Endothelial cell of umbilical vein (primary cell): ENCODE results near the gene LRRC34. TPM values are rescaled to one million over a fixed set of nuclear protein-coding genes. Genes with fewer than 3 reads are reported as not detected.

Source experiments
- BruUV-seq: library from RNA; stranded (reverse); fragments of 400-500 nt; replicated peaks from 2 replicates; lab custom pipeline; 2021; lab: Mats Ljungman, UMichigan
- CTCF ChIA-PET: fragments of 300-600, 350-600 bp; sonication (Branson Sonifier 250); formaldehyde crosslinking; loops from one replicate; lab custom pipeline; 2021; ENCODE audit warnings: antibody characterized with exemption, inconsistent platforms; lab: Charles Lee
- POLR2A ChIA-PET: fragments of 300-600, 350-600 bp; sonication (Branson Sonifier 250); formaldehyde crosslinking; loops from one replicate; lab custom pipeline; 2021; ENCODE audit warnings: antibody characterized with exemption, inconsistent platforms; lab: Charles Lee
- DNase-seq: peaks from one replicate; pipeline ENCODE4 v3.0.0-alpha.2; 2011; ENCODE audit warnings: low read depth, low spot score
- FAIRE-seq: peaks from 2 replicates; lab custom pipeline; 2011; peaks lifted over from hg19 to GRCh38; lab: Jason Lieb, UNC
- H2AFZ ChIP-seq: 2 replicates; pipeline ENCODE4 v1.6.0; 2012; ENCODE audit warnings: low read depth, low read length, control low read depth, inconsistent platforms
- H3K27ac ChIP-seq: 2 replicates; pipeline ENCODE4 v1.5.1; 2011; ENCODE audit warnings: low read depth, mild to moderate bottlenecking, control low read depth, low read length, moderate library complexity; ENCODE audit not compliant: insufficient read depth
- H3K27me3 ChIP-seq, 2 experiments: 2 replicates each; pipeline versions ENCODE4 v1.6.0 to v1.6.1; 2011; ENCODE audit warnings: low read length in 2 of 2, mixed read lengths in 1 of 2; ENCODE audit not compliant: control insufficient read depth in 2 of 2, insufficient read depth in 2 of 2
- H3K36me3 ChIP-seq, 2 experiments: 2 replicates in 1 of 2; 3 replicates in 1 of 2; pipeline ENCODE4 v1.5.1; 2011; ENCODE audit warnings: low read length in 2 of 2, mild to moderate bottlenecking in 1 of 2, moderate library complexity in 1 of 2; ENCODE audit not compliant: control insufficient read depth in 2 of 2, insufficient read depth in 2 of 2; ENCODE audit errors: extremely low read depth in 1 of 2
- H3K4me1 ChIP-seq: 3 replicates; pipeline ENCODE4 v1.5.1; 2011; ENCODE audit warnings: mild to moderate bottlenecking, low read length; ENCODE audit not compliant: control insufficient read depth, insufficient read depth; ENCODE audit errors: extremely low read depth
- H3K4me2 ChIP-seq: 2 replicates; pipeline ENCODE4 v1.6.1; 2011; ENCODE audit warnings: low read length, control low read depth, mixed read lengths; ENCODE audit not compliant: insufficient read depth
- H3K4me3 ChIP-seq, 3 experiments: fragments of 200-600 bp in 1 of 3; sonication (generic), shearing (Covaris generic) in 1 of 3; replicated peaks in 1 of 3; 2 replicates each; pipeline ENCODE4 v1.5.1; 2011 to 2016; ENCODE audit warnings: control low read depth in 3 of 3, low read length in 3 of 3, mild to moderate bottlenecking in 2 of 3, inconsistent platforms in 1 of 3, low read depth in 1 of 3, moderate library complexity in 1 of 3; ENCODE audit not compliant: insufficient read depth in 1 of 3
- H3K79me2 ChIP-seq: 2 replicates; pipeline ENCODE4 v1.6.0; 2012; ENCODE audit warnings: low read length, inconsistent platforms; ENCODE audit not compliant: control insufficient read depth, insufficient read depth
- H3K9ac ChIP-seq: replicated peaks from 2 replicates; pipeline ENCODE3; 2011; ENCODE audit warnings: low read length, control low read depth; ENCODE audit not compliant: insufficient read depth; ENCODE audit errors: extremely low read depth
- H3K9me1 ChIP-seq: replicated peaks from 3 replicates; pipeline ENCODE4 v1.6.0; 2011; ENCODE audit warnings: mild to moderate bottlenecking, low read length; ENCODE audit not compliant: control insufficient read depth, insufficient read depth; ENCODE audit errors: extremely low read depth
- H3K9me3 ChIP-seq: replicated peaks from 2 replicates; pipeline ENCODE4 v1.5.1; 2012; ENCODE audit warnings: low read length, inconsistent platforms; ENCODE audit not compliant: control insufficient read depth, insufficient read depth
- H4K20me1 ChIP-seq: replicated peaks from 2 replicates; pipeline ENCODE3; 2011; ENCODE audit warnings: mild to moderate bottlenecking, low read length; ENCODE audit not compliant: control insufficient read depth, insufficient read depth; ENCODE audit errors: extremely low read depth
- EZH2 ChIP-seq: IDR thresholded peaks from 2 replicates; pipeline ENCODE4 v1.6.1; 2012; ENCODE audit warnings: borderline replicate concordance, low read depth, mild to moderate bottlenecking, moderate library complexity, low read length, inconsistent platforms; ENCODE audit not compliant: severe bottlenecking
- FOS ChIP-seq: IDR thresholded peaks from 2 replicates; pipeline ENCODE4 v1.6.1; 2011; ENCODE audit warnings: mild to moderate bottlenecking, low read length, moderate library complexity, borderline replicate concordance; ENCODE audit not compliant: insufficient read depth
- GATA2 ChIP-seq: IDR thresholded peaks from 2 replicates; pipeline ENCODE4 v1.7.0; 2011; ENCODE audit warnings: low read depth, mild to moderate bottlenecking, moderate library complexity, mixed read lengths, low read length; ENCODE audit not compliant: insufficient read length, insufficient read depth
- JUN ChIP-seq: IDR thresholded peaks from 2 replicates; pipeline ENCODE4 v1.6.1; 2011; ENCODE audit warnings: borderline replicate concordance, low read depth; ENCODE audit not compliant: insufficient read length, insufficient read depth
- MYC ChIP-seq: IDR thresholded peaks from one replicate; pipeline ENCODE4 v1.6.1; 2011; ENCODE audit warnings: mild to moderate bottlenecking, low read depth, low read length
- POLR2A ChIP-seq: IDR thresholded peaks from 2 replicates; pipeline ENCODE4 v1.6.1; 2012; ENCODE audit warnings: low read depth, mild to moderate bottlenecking, control low read depth, low read length
- POLR2AphosphoS5 ChIP-seq: IDR thresholded peaks from 2 replicates; pipeline ENCODE4 v1.6.1; 2012; ENCODE audit warnings: low read depth, mild to moderate bottlenecking, control low read depth, low read length, moderate library complexity; ENCODE audit not compliant: insufficient read depth
- dilution Hi-C: fragments of 300-500 bp; cut with MboI; formaldehyde crosslinking; loops from one replicate; pipeline ENCODE4 v1.15.0; 2019; ENCODE audit warnings: low sequenced_read_pairs; ENCODE audit not compliant: extremely low pct_ligation_motif_present
- intact Hi-C: fragments of 100-400 bp; cut with micrococcal nuclease; formaldehyde crosslinking; loops from one replicate; pipeline ENCODE4 v1.10.0; 2022
- polyA plus RNA-seq, 4 experiments: library from polyadenylated mRNA; depleted of rRNA in 3 of 4; stranded (reverse) in 3 of 4; unstranded in 1 of 4; fragments of >200 nt; gene quantifications; 2 replicates each; pipeline versions ENCODE4 v1.2.1 to v1.2.3, GENCODE V29; 2011 to 2012; ENCODE audit warnings: missing spikeins in 1 of 4
- total RNA-seq: library from RNA; stranded (reverse); gene quantifications from 2 replicates; pipeline ENCODE4 v1.2.3, GENCODE V29; 2021
- TF ChIP-seq, protein P1 (sequence below), 2 donors: IDR thresholded peaks; 1 replicate in 1 of 2; 2 replicates in 1 of 2; pipeline ENCODE4 v1.5.1; 2011; ENCODE audit warnings: low read length in 2 of 2, mild to moderate bottlenecking in 2 of 2, moderate library complexity in 2 of 2, control low read depth in 1 of 2, inconsistent platforms in 1 of 2, low read depth in 1 of 2; ENCODE audit not compliant: insufficient read depth in 1 of 2; ENCODE audit errors: extremely low read depth in 1 of 2
- TF ChIP-seq, protein P2 (sequence below): IDR thresholded peaks from 2 replicates; pipeline ENCODE4 v1.6.1; 2011; ENCODE audit not compliant: insufficient read depth, insufficient read length

The LRRC34 gene
- total and polyA plus RNA-seq, 2 donors (not counting 3 experiments of a cell fraction or from before 2014, with no cell fraction given): 0.72 to 2.5 TPM

DNA sequence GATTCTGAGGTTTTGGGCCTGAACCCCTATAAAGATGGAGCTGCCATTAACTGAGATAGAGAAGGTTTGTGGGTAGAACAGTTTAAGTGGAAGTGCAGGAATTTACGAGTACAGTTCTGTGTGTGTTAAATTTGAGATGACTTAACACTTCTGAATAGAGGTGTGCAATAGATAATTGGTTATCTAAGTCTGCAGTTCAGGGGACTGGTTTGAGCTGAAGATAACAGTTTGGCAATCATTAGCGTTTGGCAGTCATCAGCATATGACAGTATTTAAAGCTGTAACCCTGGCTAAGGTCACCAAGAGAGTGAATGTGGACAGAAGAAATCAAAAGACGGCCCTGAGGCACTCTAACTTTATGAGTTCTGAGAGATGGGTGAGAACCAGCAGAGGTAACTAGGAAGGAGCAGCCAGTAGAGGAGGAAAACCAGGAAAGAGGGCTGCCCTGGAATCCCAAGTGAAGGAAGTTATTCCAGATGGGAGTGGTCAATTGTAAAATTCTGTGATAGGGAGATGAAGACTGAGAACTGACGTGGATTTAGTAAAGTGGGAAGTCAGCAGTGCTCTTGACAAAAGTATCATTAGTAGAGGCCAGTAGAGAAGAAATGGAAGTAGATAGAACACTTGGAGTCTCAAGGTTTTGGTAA lies 31.4 kb downstream of the LRRC34 start:
- H3K4me2 ChIP-seq: no peak overlapping the region
- intact Hi-C loops: no loop called here
- ChIA-PET CTCF (no interaction called here), POLR2A (no interaction called here)
- BruUV-seq: no TSS peak
- peaks cover 2% of the 10 kb centered on the region for H4K20me1 ChIP-seq
- no peak overlapping the region for H3K27ac ChIP-seq
- no peak overlapping the region for H3K4me3 ChIP-seq
- no peaks in the 10 kb centered on the region for H3K9me3 ChIP-seq
- H3K36me3 ChIP-seq: peaks cover 4 to 29% of the 10 kb centered on the region in 2 experiments
- H3K27me3 ChIP-seq: no peaks in the 10 kb centered on the region
- H3K79me2 ChIP-seq: peaks cover 19% of the 10 kb centered on the region
- no peak for FAIRE-seq
- TF ChIP-seq FOS: no peak
- TF ChIP-seq, protein P1, sequence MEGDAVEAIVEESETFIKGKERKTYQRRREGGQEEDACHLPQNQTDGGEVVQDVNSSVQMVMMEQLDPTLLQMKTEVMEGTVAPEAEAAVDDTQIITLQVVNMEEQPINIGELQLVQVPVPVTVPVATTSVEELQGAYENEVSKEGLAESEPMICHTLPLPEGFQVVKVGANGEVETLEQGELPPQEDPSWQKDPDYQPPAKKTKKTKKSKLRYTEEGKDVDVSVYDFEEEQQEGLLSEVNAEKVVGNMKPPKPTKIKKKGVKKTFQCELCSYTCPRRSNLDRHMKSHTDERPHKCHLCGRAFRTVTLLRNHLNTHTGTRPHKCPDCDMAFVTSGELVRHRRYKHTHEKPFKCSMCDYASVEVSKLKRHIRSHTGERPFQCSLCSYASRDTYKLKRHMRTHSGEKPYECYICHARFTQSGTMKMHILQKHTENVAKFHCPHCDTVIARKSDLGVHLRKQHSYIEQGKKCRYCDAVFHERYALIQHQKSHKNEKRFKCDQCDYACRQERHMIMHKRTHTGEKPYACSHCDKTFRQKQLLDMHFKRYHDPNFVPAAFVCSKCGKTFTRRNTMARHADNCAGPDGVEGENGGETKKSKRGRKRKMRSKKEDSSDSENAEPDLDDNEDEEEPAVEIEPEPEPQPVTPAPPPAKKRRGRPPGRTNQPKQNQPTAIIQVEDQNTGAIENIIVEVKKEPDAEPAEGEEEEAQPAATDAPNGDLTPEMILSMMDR (IDR thresholded peaks at IDR 0.05; ENCODE audit: extremely low read depth in 1 of 2, insufficient read depth in 1 of 2, low read depth in 1 of 2, low read length in 2 of 2): no peak
- TF ChIP-seq, protein P2, sequence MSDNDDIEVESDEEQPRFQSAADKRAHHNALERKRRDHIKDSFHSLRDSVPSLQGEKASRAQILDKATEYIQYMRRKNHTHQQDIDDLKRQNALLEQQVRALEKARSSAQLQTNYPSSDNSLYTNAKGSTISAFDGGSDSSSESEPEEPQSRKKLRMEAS: no peak
- TF ChIP-seq EZH2: no peak
- no peak for TF ChIP-seq JUN
- no peak for TF ChIP-seq GATA2
- no peak for TF ChIP-seq POLR2AphosphoS5
- no peak for TF ChIP-seq MYC
- TF ChIP-seq POLR2A: no peak
- H3K9me1 ChIP-seq: no peaks in the 10 kb centered on the region
- dilution Hi-C loops: no loop called here
- DNase-seq: no peak
- no peaks in the 10 kb centered on the region for H3K4me1 ChIP-seq
- no peak overlapping the region for H2AFZ ChIP-seq
- no peak overlapping the region for H3K9ac ChIP-seq
